PC-9 (cell line): ENCODE data around the gene LIPC. TPM values are rescaled to one million over a fixed set of nuclear protein-coding genes. Genes with fewer than 3 reads are reported as not detected.

ENCODE experiments used
- BruUV-seq: library from RNA; stranded (reverse); fragments of 400-500 nt; replicated peaks from 2 replicates; lab custom pipeline; 2021; lab: Mats Ljungman, UMichigan
- CTCF ChIA-PET: fragments of 300-600 bp; sonication (Branson Sonifier 250); formaldehyde crosslinking; loops from one replicate; lab custom pipeline; 2022; ENCODE audit warnings: antibody characterized with exemption; lab: Charles Lee
- POLR2A ChIA-PET: fragments of 300-600 bp; sonication (Branson Sonifier 250); formaldehyde crosslinking; loops from one replicate; lab custom pipeline; 2022; ENCODE audit warnings: antibody characterized with exemption; ENCODE audit not compliant: unreplicated experiment; lab: Charles Lee
- DNase-seq, 2 experiments: peaks; one replicate each; pipeline versions ENCODE4 v3.0.0 to v3.0.0-alpha.2; 2015 to 2022; ENCODE audit warnings: mixed read lengths in 1 of 2
- H2AFZ ChIP-seq: fragments of 200-600 bp; sonication (generic); 2 replicates; pipeline ENCODE4 v1.8.1; 2017; ENCODE audit warnings: antibody characterized with exemption
- H3F3A ChIP-seq: fragments of 200-600 bp; sonication (generic); 2 replicates; pipeline ENCODE4 v1.8.1; 2017; ENCODE audit warnings: antibody characterized with exemption, mild to moderate bottlenecking, low read depth; ENCODE audit not compliant: insufficient read depth
- H3K27ac ChIP-seq: fragments of 200-600 bp; sonication (generic); 2 replicates; pipeline ENCODE4 v1.6.1; 2016; ENCODE audit warnings: mixed run types
- H3K27me3 ChIP-seq: fragments of 200-600 bp; sonication (generic); 2 replicates; pipeline ENCODE4 v1.6.1; 2016; ENCODE audit warnings: low read depth, mixed run types; ENCODE audit not compliant: insufficient read depth
- H3K36me3 ChIP-seq: fragments of 200-600 bp; sonication (generic); 2 replicates; pipeline ENCODE4 v1.6.1; 2016; ENCODE audit warnings: low read depth, mixed run types
- H3K4me1 ChIP-seq: fragments of 200-600 bp; sonication (generic); replicated peaks from 2 replicates; pipeline ENCODE4 v1.6.1; 2016; ENCODE audit warnings: mixed run types; ENCODE audit not compliant: insufficient read depth
- H3K4me2 ChIP-seq: fragments of 200-600 bp; sonication (generic); 2 replicates; pipeline ENCODE4 v1.6.1; 2017; ENCODE audit warnings: mixed run types
- H3K4me3 ChIP-seq: fragments of 200-600 bp; sonication (generic); 2 replicates; pipeline ENCODE4 v1.6.1; 2016; ENCODE audit warnings: mixed run types
- H3K79me2 ChIP-seq: fragments of 200-600 bp; sonication (generic); 2 replicates; pipeline ENCODE4 v1.6.1; 2017; ENCODE audit warnings: low read depth, mixed run types
- H3K9me2 ChIP-seq: fragments of 200-600 bp; sonication (generic); 2 replicates; pipeline ENCODE4 v1.8.1; 2017; ENCODE audit warnings: mild to moderate bottlenecking; ENCODE audit not compliant: insufficient read depth
- H3K9me3 ChIP-seq: fragments of 200-600 bp; sonication (generic); 2 replicates; pipeline ENCODE4 v1.8.1; 2016; ENCODE audit warnings: low read depth; ENCODE audit not compliant: insufficient read depth
- H4K20me1 ChIP-seq: fragments of 200-600 bp; sonication (generic); 2 replicates; pipeline ENCODE4 v1.8.1; 2017; ENCODE audit not compliant: insufficient read depth
- CTCF ChIP-seq: fragments of 200-600 bp; sonication (generic); conservative IDR thresholded peaks from 2 replicates; pipeline ENCODE4 v1.6.1; 2017; ENCODE audit warnings: mixed run types, antibody characterized with exemption, mild to moderate bottlenecking, moderate library complexity
- EZH2 ChIP-seq: fragments of 200-600 bp; sonication (generic); IDR thresholded peaks from 2 replicates; pipeline ENCODE4 v1.8.0; 2017; ENCODE audit warnings: antibody characterized with exemption, low read depth
- intact Hi-C: fragments of 100-400 bp; cut with micrococcal nuclease; formaldehyde crosslinking; loops from one replicate; pipeline ENCODE4 v1.10.0; 2022; ENCODE audit not compliant: unreplicated experiment
- total RNA-seq: library from RNA; stranded (reverse); gene quantifications from 2 replicates; pipeline ENCODE4 v1.2.3, GENCODE V29; 2021

LIPC gene
- total RNA-seq, 1 experiment from 2014 or later: not detected

- Histone ChIP-seq H3K27me3 (no peaks in the 10 kb centered on the region), H3K4me1 (no peaks in the 10 kb centered on the region), H3K4me3 (no peak overlapping the region), H3K9me2 (no peaks in the 10 kb centered on the region), H3K79me2 (no peaks in the 10 kb centered on the region), H3K27ac (no peak overlapping the region), H3K4me2 (no peak overlapping the region), H4K20me1 (no peaks in the 10 kb centered on the region), H3K36me3 (no peaks in the 10 kb centered on the region), H2AFZ (no peak overlapping the region), H3F3A (peaks cover 11% of the 10 kb centered on the region; the same call in 1 of the 2 replicates), H3K9me3 (no peaks in the 10 kb centered on the region)
- TF ChIP-seq CTCF: no peak
- no peak for TF ChIP-seq EZH2
- DNase-seq: no peak
- no TSS peak for BruUV-seq
- intact Hi-C loops: no loop called here
- ChIA-PET CTCF (interaction anchor here (0.6 to 1.2 kb wide), 3 partner anchors 10 to 174 kb away, joined by 3 to 6 read pairs (median 3); no protein-coding TSS in a partner anchor), POLR2A (no interaction called here)
Observed at GRCh38 chr15:58585693-58586443, 154.1 kb downstream of the LIPC start.

GRCh38 chr15:58587486-58587885 lies 155.7 kb downstream of the LIPC start:
- Histone ChIP-seq H4K20me1 (no peaks in the 10 kb centered on the region), H3K27ac (no peak overlapping the region), H3K4me3 (no peak overlapping the region), H3K79me2 (no peaks in the 10 kb centered on the region), H3K36me3 (no peaks in the 10 kb centered on the region), H3K9me3 (no peaks in the 10 kb centered on the region), H3K4me2 (no peak overlapping the region), H3K27me3 (no peaks in the 10 kb centered on the region), H3K4me1 (no peaks in the 10 kb centered on the region), H3K9me2 (no peaks in the 10 kb centered on the region), H2AFZ (no peak overlapping the region), H3F3A (peaks cover 12% of the 10 kb centered on the region; the same call in 1 of the 2 replicates)
- POLR2A ChIA-PET: no interaction called here
- CTCF ChIA-PET: no interaction called here
- no TSS peak for BruUV-seq
- TF ChIP-seq CTCF (no peak), EZH2 (no peak)
- intact Hi-C loops: no loop called here
- no peak for DNase-seq

- Histone ChIP-seq H3K4me2 (no peak overlapping the region), H2AFZ (no peak overlapping the region), H3K27ac (no peak overlapping the region), H3K79me2 (no peaks in the 10 kb centered on the region), H3K9me2 (no peaks in the 10 kb centered on the region), H3F3A (peaks cover 12% of the 10 kb centered on the region; the same call in 1 of the 2 replicates), H3K4me3 (no peak overlapping the region), H3K27me3 (no peaks in the 10 kb centered on the region), H3K4me1 (no peaks in the 10 kb centered on the region), H4K20me1 (no peaks in the 10 kb centered on the region), H3K36me3 (no peaks in the 10 kb centered on the region), H3K9me3 (no peaks in the 10 kb centered on the region)
- ChIA-PET POLR2A (no interaction called here), CTCF (no interaction called here)
- TF ChIP-seq CTCF (no peak), EZH2 (no peak)
- DNase-seq: no peak
- BruUV-seq: no TSS peak
- intact Hi-C loops: no loop called here
Observed at GRCh38 chr15:58588096-58588495, 156.3 kb downstream of the LIPC start.
